IMR-90 (cell line): ENCODE results near the gene FANCM.

Experiments
- BHLHE40 ChIP-seq: fragments of 150-350 bp; IDR thresholded peaks from 2 replicates; pipeline ENCODE4 v1.6.1; 2016; ENCODE audit warnings: mild to moderate bottlenecking, low read depth, low read length
- CEBPB ChIP-seq: IDR thresholded peaks from 2 replicates; pipeline ENCODE4 v1.6.1; 2012; ENCODE audit warnings: low read depth, low read length, improper control_type of control experiment
- CTCF ChIP-seq: conservative IDR thresholded peaks from 2 replicates; pipeline ENCODE4 v1.5.1; 2012; ENCODE audit warnings: mild to moderate bottlenecking, low read depth, low read length, improper control_type of control experiment
- FOS ChIP-seq: fragments of 150-350 bp; IDR thresholded peaks from 2 replicates; pipeline ENCODE4 v1.6.1; 2016; ENCODE audit warnings: low read depth, low read length
- MAFK ChIP-seq: IDR thresholded peaks from 2 replicates; pipeline ENCODE4 v1.6.1; 2012; ENCODE audit warnings: low read depth, low read length, improper control_type of control experiment
- MXI1 ChIP-seq: IDR thresholded peaks from 2 replicates; pipeline ENCODE4 v1.6.1; 2012; ENCODE audit warnings: low read depth, mild to moderate bottlenecking, low read length, moderate library complexity, borderline replicate concordance
- POLR2A ChIP-seq: IDR thresholded peaks from 2 replicates; pipeline ENCODE4 v1.6.1; 2012; ENCODE audit warnings: mild to moderate bottlenecking, low read depth, low read length
- RAD21 ChIP-seq: IDR thresholded peaks from 2 replicates; pipeline ENCODE4 v1.6.1; 2012; ENCODE audit warnings: low read length, improper control_type of control experiment
- RCOR1 ChIP-seq: IDR thresholded peaks from 2 replicates; pipeline ENCODE4 v1.6.1; 2012; ENCODE audit warnings: mild to moderate bottlenecking, low read length, improper control_type of control experiment; ENCODE audit not compliant: insufficient replicate concordance
- RFX5 ChIP-seq: IDR thresholded peaks from 2 replicates; pipeline ENCODE4 v1.8.0; 2012; ENCODE audit warnings: low read depth, mild to moderate bottlenecking, low read length, moderate library complexity
- SMC3 ChIP-seq: fragments of 150-350 bp; IDR thresholded peaks from 2 replicates; pipeline ENCODE4 v1.6.1; 2016; ENCODE audit warnings: low read depth, mild to moderate bottlenecking, antibody characterized with exemption, low read length, moderate library complexity
- TF ChIP-seq, protein P1 (sequence below): fragments of 150-350 bp; IDR thresholded peaks from 2 replicates; pipeline ENCODE4 v1.6.1; 2017; ENCODE audit warnings: mild to moderate bottlenecking, antibody characterized with exemption, low read length, low read depth

DNA sequence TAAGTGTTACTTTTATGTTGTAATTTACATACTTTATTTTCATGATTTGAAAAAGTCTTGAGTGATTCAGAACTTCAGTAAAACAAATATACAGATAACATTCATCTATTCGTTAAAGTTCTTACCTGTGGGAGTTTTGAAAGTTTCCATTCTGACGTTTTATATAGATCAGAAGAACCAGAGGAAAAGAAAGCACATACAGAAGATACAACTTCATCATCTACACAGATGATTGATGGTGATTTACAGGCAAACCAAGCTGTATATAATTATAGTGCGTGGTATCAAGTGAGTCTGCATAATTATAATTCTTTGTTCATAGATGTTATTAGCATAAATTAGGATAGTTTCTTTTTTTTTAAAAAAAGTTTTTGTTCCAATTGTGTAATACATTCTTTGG, 21.4 kb upstream of the FANCM start:
- TF ChIP-seq POLR2A (no peak), CEBPB (no peak), CTCF (no peak), FOS (no peak), MXI1 (no peak), RAD21 (no peak), RFX5 (no peak), RCOR1 (no peak), BHLHE40 (no peak), SMC3 (no peak), MAFK (no peak)
- TF ChIP-seq, protein P1, sequence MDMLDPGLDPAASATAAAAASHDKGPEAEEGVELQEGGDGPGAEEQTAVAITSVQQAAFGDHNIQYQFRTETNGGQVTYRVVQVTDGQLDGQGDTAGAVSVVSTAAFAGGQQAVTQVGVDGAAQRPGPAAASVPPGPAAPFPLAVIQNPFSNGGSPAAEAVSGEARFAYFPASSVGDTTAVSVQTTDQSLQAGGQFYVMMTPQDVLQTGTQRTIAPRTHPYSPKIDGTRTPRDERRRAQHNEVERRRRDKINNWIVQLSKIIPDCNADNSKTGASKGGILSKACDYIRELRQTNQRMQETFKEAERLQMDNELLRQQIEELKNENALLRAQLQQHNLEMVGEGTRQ, result no peak
